DMS 273 treated with DMSO at 0.1 percent for 48 hours (cell line): ENCODE measurements around the gene SPR.

ENCODE experiments used
- DNase-seq: peaks from one replicate; lab custom pipeline; 2025; lab: John Stamatoyannopoulos, UW

The SPR gene

DNA sequence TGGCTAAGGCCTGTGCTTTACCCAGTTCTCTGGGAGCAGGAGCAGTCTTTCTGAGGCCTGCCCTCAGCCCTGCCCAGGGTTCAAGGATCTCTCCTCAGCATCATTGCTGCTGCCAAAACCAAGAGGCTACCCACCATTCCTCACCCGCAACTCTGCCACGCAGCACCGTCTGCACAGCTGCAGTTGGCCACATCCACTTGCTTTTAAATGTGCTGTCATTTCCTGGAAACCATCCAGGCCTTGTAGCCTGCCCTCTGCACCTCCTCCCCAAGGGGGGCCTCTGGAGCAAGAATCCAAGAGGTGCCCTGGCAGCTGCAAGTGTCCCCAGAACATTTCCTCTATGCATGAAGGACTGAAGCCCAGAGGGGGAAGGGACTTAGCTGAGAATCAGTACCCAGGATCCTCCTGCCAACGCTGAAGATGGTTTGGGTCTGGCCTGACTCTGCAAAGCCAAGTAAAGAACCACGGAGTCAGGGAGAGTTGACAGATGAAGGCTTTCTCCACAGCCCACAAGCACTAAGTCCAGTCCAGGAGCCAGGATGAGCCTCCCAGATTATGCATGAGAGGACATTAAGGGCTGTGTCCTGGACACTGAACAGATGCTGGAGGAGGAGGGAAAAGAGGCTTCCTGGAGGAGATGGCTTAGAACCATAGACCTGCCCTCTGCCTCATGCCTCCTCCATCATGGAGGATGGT, 45.0 kb downstream of the SPR start:
- no peak for DNase-seq

DNA sequence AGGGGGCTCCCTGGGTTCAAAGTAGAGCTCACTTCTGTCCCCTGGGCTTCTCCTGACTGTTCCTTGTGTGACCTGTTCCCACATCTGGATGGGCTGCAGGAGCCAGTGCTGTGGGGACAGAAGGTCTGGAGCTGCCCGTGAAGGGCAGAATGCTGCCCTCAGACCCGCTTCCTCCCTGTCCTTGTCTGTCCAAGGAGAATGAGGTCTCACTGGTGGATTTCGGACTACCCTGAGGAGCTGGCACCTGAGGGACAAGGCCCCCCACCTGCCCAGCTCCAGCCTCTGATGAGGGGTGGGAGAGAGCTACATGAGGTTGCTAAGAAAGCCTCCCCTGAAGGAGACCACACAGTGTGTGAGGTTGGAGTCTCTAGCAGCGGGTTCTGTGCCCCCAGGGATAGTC, 45.6 kb downstream of the SPR start:
- DNase-seq = no peak

DNA sequence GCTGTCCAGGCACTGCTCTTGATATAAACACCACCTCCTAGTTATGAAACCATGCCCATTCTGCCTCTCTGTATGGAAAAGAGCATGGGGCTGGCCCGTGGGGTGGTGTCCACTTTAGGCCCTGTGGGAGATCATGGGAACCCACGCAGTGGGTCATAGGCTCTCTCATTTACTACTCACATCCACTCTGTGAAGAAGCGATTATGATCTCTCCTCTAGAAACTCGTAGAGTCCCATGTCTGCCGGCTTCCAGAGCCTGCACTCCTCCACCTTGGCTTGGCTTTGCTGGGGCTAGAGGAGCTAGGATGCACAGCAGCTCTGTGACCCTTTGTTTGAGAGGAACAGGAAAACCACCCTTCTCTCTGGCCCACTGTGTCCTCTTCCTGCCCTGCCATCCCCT, 46.0 kb downstream of the SPR start:
- no peak for DNase-seq

DNA sequence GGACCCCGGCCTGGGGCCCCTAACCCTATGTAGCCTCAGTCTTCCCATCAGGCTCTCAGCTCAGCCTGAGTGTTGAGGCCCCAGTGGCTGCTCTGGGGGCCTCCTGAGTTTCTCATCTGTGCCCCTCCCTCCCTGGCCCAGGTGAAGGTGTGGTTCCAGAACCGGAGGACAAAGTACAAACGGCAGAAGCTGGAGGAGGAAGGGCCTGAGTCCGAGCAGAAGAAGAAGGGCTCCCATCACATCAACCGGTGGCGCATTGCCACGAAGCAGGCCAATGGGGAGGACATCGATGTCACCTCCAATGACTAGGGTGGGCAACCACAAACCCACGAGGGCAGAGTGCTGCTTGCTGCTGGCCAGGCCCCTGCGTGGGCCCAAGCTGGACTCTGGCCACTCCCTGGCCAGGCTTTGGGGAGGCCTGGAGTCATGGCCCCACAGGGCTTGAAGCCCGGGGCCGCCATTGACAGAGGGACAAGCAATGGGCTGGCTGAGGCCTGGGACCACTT, 46.5 kb downstream of the SPR start:
- no peak for DNase-seq

DNA sequence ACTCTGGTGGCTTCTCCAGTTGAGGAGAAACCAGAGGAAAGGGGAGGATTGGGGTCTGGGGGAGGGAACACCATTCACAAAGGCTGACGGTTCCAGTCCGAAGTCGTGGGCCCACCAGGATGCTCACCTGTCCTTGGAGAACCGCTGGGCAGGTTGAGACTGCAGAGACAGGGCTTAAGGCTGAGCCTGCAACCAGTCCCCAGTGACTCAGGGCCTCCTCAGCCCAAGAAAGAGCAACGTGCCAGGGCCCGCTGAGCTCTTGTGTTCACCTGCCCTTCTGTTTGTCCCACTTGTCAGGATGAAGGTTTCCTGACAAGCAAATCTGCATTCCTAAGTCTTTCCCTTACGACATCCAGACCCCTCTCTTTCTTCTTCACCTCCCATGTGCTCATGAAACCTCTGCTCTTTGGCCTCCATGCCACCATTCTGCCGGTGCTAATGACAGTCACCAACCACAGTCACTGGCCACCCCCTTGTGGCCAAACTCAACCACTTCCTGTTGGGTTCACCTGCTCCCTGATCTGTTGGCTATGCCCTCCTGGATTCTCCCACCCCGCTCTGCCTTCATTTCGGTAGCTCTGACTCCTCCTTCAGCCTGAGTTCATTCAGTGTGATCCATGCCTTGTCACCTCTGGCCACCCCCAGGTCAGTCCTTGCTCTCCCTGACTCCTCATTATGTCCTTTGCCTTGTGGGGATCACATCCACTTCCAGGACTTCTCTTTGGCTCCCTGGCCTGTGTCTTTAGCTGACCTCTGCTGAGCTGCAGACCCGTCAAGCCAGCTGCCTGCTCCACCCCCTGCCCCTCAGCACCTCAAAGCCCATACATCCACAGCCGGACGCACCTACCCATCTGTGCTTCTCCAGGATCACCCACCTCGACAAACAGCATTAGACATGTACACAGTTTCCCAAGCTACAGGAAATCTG, 47.7 kb downstream of the SPR start:
- DNase-seq = no peak

DNA sequence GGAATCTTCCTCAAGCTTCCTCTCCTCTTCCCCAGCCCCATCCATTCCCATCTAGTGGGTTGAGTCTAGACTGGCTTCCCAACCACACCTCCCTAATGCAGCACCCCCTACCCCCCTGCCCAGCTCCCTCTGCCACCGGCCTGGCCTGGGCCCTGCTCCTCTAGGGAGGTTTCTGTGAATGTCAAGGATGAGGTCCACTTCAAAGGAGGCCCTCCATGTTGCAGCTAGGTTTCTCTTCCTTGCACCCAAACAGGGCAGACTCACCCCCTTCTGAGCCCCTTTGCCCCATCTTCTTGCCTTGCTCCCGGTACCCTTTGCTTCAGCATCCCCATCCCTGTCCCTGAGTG, 48.4 kb downstream of the SPR start:
- DNase-seq = no peak

DNA sequence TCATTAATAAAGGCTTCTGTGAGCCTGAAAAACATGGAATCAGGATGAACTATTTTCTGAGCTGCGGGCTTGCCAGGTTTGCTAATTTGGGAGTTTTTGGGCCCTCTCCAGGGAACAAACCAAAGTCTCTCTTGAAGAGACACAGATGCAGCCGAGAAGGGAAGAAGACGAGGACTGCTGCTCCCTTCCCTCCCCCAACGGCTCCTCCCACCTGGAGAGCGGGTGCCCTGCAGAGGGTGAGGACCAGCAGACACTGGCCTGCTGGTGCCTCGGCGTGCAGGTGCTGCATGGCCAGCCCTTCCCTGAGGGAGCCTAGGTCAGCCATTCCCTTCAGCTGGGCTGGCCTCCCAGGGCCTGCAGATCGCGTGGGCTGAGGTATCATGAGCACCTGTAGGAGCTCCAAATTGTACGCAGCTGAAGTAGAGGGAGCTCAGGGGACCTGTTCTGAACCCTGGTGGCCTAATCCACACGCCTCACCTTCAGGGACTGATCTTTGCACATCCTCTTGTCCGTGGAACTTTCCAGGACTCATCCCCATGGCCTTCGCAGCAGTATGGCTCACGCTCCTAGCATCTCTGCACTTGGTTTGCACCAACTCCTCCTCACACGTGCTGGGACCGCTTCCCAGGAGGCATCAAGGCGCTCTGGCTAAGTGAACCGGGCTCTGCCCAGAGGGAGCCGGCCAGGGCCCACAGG, 49.6 kb downstream of the SPR start:
- DNase-seq = no peak

DNA sequence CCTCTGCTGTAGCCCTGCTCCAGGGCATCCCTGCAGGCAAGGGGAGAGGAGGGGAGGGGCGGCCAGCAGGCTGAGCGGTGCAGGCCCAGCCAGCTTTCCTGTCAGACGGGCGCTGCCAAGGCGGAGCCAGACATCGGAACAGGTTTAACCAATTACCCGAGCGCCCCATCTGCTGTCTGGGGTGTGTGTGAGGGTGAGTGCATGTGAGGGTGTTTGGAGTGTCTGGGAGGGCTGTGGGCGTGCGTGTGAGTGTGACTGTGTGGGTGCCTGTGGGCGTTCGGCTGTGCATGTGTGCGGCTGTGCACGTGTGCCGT, 50.1 kb downstream of the SPR start:
- DNase-seq = peak; percentile 67

DNA sequence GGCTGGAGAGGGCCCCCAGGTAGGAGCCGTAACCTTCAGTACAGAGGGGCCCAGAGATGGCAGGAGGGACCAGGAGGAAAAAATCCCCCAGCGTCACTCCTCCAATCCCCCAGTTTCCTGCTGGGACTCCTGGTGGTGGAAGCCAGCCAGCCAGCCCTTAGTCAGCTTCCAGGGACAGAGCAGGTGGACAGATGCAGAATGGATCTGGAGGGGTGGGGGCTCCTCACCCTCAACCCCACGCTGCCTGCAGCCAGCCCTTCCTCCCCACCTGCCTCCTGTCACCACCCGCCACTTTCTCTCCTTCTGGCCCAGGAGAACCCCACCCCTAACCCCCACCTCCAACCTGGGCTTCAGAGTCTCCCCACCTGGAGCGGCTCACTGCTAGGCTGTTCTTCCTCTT, 51.2 kb downstream of the SPR start:
- DNase-seq = no peak

DNA sequence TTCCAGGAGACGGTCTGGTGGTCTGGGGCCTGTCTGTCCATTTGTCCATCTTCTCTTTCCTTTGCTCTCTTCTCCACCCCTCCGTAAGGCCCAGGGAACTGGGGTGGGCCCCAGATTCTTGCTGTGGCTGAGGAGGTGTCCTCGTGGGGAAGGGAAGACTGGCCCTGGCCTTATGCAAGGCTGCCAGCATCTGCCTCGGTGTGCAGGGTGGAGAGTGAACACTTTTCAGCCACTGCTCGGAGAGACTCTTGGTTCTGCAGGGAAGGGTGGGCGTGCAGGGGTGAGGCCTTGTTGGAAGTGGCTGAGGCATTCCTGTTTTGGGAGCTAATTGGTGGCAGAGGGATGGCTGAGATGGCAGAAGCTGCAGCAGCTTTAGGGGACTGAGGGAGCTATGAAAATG, 53.2 kb downstream of the SPR start:
- DNase-seq = no peak

DNA sequence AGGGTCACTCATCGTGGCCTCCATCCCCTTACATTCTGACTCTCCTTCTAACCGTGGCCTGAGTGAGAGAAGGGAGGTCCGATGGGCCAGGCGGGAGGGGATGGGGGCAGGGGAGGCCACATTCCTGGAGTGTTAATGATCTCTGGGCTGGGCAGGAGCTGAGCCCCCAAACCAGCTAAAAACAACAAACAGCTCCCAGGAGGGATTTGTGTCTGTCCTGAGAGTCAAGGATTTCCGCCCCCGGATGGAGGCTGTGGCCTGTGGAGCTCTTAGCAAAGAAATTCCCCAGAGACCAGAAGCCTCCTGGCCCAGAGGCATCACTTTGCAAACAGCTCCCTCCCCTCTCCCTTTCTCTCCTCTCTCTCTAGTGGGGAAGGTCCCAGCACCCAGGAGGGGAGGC, 53.6 kb downstream of the SPR start:
- no peak for DNase-seq
